ENCODE measurements around the gene CCDC192.
"Not testable (repeated sequence)": the region's sequence is repeated elsewhere in the genome, so short reads cannot be mapped to it uniquely, and the experiment has no call there.

CCDC192 gene

GRCh38 chr5:127813633-127814587 lies 110.7 kb downstream of the CCDC192 start:
- no peak for DNase-seq

- DNase-seq = no peak
These were observed 111.4 kb downstream of the CCDC192 start for GRCh38 chr5:127814588-127814973.

GRCh38 chr5:127820910-127821553 lies 117.8 kb downstream of the CCDC192 start:
- no peak for DNase-seq

GRCh38 chr5:127821896-127822295 lies 118.7 kb downstream of the CCDC192 start:
- DNase-seq = no peak

GRCh38 chr5:127824126-127824525 lies 120.9 kb downstream of the CCDC192 start:
- no peak for DNase-seq

GRCh38 chr5:127826011-127826410 lies 122.8 kb downstream of the CCDC192 start:
- no peak for DNase-seq

- DNase-seq = no peak
These were observed 124.3 kb downstream of the CCDC192 start for GRCh38 chr5:127827451-127827850.

- DNase-seq = no peak
These were observed 127.0 kb downstream of the CCDC192 start for GRCh38 chr5:127830157-127830556.

- no peak for DNase-seq
These were observed 127.8 kb downstream of the CCDC192 start for GRCh38 chr5:127830829-127831598.

- DNase-seq = no peak
These were observed 128.9 kb downstream of the CCDC192 start for GRCh38 chr5:127832067-127832466.

GRCh38 chr5:127834094-127834531 lies 130.9 kb downstream of the CCDC192 start:
- no peak for DNase-seq

- DNase-seq = no peak
These were observed 131.4 kb downstream of the CCDC192 start for GRCh38 chr5:127834554-127834953.

- no peak for DNase-seq
These were observed 135.5 kb downstream of the CCDC192 start for GRCh38 chr5:127838661-127839060.

GRCh38 chr5:127839072-127839471 lies 135.9 kb downstream of the CCDC192 start:
- DNase-seq = no peak

- no peak for DNase-seq
These were observed 136.5 kb downstream of the CCDC192 start for GRCh38 chr5:127839496-127840197.

GRCh38 chr5:127840198-127840524 lies 137.0 kb downstream of the CCDC192 start:
- no peak for DNase-seq

GRCh38 chr5:127840809-127841208 lies 137.6 kb downstream of the CCDC192 start:
- DNase-seq = no peak

GRCh38 chr5:127844581-127845021 lies 141.4 kb downstream of the CCDC192 start:
- peak; percentile 30 for DNase-seq

- no peak for DNase-seq
These were observed 143.7 kb downstream of the CCDC192 start for GRCh38 chr5:127846884-127847283.

GRCh38 chr5:127847641-127848040 lies 144.4 kb downstream of the CCDC192 start:
- DNase-seq = not testable (repeated sequence)

- DNase-seq = no peak
These were observed 144.9 kb downstream of the CCDC192 start for GRCh38 chr5:127848098-127848497.

- no peak for DNase-seq
These were observed 146.2 kb downstream of the CCDC192 start for GRCh38 chr5:127849408-127849807.

GRCh38 chr5:127849891-127850290 lies 146.7 kb downstream of the CCDC192 start:
- DNase-seq = no peak
